ENCODE measurements around the gene PITPNC1. TPM values are rescaled to one million over a fixed set of nuclear protein-coding genes. Genes with fewer than 3 reads are reported as not detected.

PITPNC1 gene
- polyA plus RNA-seq, 1 of the 3 experiments (the other 2 are of a cell fraction): 18.4 TPM

GRCh38 chr17:67555855-67556254, 178.8 kb downstream of the PITPNC1 start:
- no peak overlapping the region for H3K9ac ChIP-seq
- CTCF ChIA-PET: interaction anchor here (0.6 to 1.6 kb wide), 3 partner anchors 13 to 81 kb away, joined by 3 to 8 read pairs (median 7); no protein-coding TSS in a partner anchor
- DNase-seq: no peak
- H3K27ac ChIP-seq (ENCODE audit: low read depth in 2 of 2, low read length in 1 of 2): no peak overlapping the region
- 100% methylated on average over 1 of the region's 1 CpG for WGBS (ENCODE audit: low lambda C conversion rate)
- H3K4me3 ChIP-seq (ENCODE audit: low read depth in 2 of 2, low read length in 1 of 2): no peak overlapping the region
- peaks cover 3 to 16% of the 10 kb centered on the region in 2 experiments; a peak in 3 of 4 replicates for H3K4me1 ChIP-seq (ENCODE audit: control insufficient read depth in 1 of 2, insufficient read depth in 2 of 2, low read depth in 1 of 2, low read length in 1 of 2)
- H3K36me3 ChIP-seq (replicated peaks in 1 of 2; ENCODE audit: control insufficient read depth in 1 of 2, insufficient read depth in 2 of 2, low read length in 1 of 2): no peaks in the 10 kb centered on the region
- POLR2A ChIA-PET: no interaction called here
- H3K9me2 ChIP-seq: 0 out of 2 replicates have a peak, but pooled peaks cover 9% of the 10 kb centered on the region
- H4K20me1 ChIP-seq (ENCODE audit: insufficient read depth): no peaks in the 10 kb centered on the region
- no peaks in the 10 kb centered on the region for H3K27me3 ChIP-seq (ENCODE audit: insufficient read depth)
- no peak for TF ChIP-seq MAX (IDR thresholded peaks at IDR 0.05; ENCODE audit: low read depth)
- no peak for TF ChIP-seq NRF1 (IDR thresholded peaks at IDR 0.05; ENCODE audit: low read depth, low read length)
- TF ChIP-seq CTCF (IDR thresholded peaks at IDR 0.05): no peak
- no peak for TF ChIP-seq GATA2 (CRISPR knock-in tag; IDR thresholded peaks at IDR 0.05)
- no peak for TF ChIP-seq TCF12 (IDR thresholded peaks at IDR 0.05)
- TF ChIP-seq SMC3 (IDR thresholded peaks at IDR 0.05; ENCODE audit: low read depth, low read length): no peak
- TF ChIP-seq TAF1 (IDR thresholded peaks at IDR 0.05; ENCODE audit: borderline replicate concordance, low read depth, low read length): no peak
- no peak for TF ChIP-seq RFX5 (IDR thresholded peaks at IDR 0.05; ENCODE audit: low read length)
- TF ChIP-seq RCOR1 (IDR thresholded peaks at IDR 0.05; ENCODE audit: low read length): no peak
- TF ChIP-seq ZBTB33 (IDR thresholded peaks at IDR 0.05; ENCODE audit: borderline replicate concordance, low read depth): no peak
- TF ChIP-seq GABPA (IDR thresholded peaks at IDR 0.05; ENCODE audit: low read depth): no peak
- no peak for TF ChIP-seq POLR2AphosphoS5 (IDR thresholded peaks at IDR 0.05; ENCODE audit: low read depth, low read length)
- no peak for TF ChIP-seq NFIC (IDR thresholded peaks at IDR 0.05; ENCODE audit: borderline replicate concordance)
- TF ChIP-seq SIN3A (IDR thresholded peaks at IDR 0.05; ENCODE audit: borderline replicate concordance, low read depth, low read length): no peak
- no peak for TF ChIP-seq USF1 (IDR thresholded peaks at IDR 0.05; ENCODE audit: borderline replicate concordance, low read depth)
- H3K79me2 ChIP-seq (ENCODE audit: insufficient read depth): no peaks in the 10 kb centered on the region
- H3F3A ChIP-seq (replicated peaks; ENCODE audit: insufficient read depth): no peaks in the 10 kb centered on the region
- H3K4me2 ChIP-seq: no peak overlapping the region
- H3K9me3 ChIP-seq: 0 out of 2 replicates have a peak, but pooled peaks cover 4% of the 10 kb centered on the region
- no peak overlapping the region for H2AFZ ChIP-seq (ENCODE audit: low read depth)
